Activated gamma-delta T cell treated with anti-CD3 and anti-CD28 coated beads, Interleukin-2, amount 50 U/mL, for 16 hours (primary cell): Measurements from ENCODE around the gene HYCC1.

ENCODE experiments used
- DNase-seq: peaks from one replicate; pipeline ENCODE4 v3.0.0-alpha.2; 2020; ENCODE audit warnings: low read depth

Gene HYCC1

DNA sequence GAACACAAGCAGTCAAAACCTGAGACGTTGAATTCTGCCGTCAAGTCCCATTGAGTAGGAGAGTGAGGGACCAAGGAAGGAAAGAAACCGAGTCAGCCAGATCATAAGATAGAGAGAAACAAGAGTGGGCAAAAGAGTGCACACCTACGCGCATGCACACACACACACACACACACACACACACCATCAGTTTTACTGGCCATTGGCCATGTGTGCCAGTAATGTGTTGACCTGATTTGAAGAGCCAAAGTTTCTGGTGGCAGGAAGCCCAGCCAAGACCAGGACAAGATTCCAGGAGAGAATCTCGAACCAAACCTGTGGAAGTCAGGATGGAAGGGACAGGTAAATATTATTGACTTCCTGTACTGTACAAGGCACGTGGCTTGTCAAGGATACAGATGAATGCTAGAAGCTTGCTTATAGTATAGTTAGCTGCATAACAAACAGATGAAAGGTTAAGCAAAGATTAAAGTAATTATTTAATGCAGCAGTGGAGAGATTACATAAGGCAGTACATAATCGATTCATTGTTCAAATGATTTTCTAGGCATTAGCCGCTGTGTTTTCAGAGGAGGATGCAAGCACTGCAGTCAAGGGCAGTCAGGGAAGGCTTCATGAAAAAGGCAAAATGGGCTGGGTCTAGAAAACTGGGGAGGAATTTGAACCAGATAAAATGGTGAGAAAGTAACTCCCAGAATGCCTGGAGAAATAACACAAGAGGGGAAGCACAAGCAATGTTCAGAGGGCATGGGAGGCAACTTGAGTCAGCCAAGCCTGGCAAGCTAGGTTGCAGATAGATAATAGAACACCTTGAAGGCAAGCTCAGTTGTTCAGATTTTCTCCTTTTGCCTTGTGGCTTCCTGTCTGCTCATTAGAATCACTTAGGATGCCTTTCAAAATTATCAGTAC lies 2.7 kb upstream of the HYCC1 start:
- no peak for DNase-seq

DNA sequence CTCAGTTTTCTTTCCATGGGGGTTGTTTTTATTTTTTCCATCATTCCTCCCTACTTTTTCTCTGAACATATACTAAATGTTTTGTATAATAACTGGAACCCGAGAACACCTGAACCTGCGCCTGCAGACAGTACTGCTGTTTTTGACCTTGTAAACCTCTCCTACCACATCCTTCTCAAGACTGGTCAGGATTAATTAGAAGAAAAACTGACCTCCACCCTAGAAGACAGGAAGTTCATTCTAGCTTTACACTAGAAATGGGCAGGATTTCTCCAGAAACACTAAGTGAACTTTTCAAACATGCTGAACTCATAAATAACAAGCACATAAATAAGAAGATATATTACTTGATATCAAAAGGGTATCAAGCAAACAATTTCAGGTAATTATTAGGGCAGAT lies 751 bp upstream of the HYCC1 start:
- no peak for DNase-seq

DNA sequence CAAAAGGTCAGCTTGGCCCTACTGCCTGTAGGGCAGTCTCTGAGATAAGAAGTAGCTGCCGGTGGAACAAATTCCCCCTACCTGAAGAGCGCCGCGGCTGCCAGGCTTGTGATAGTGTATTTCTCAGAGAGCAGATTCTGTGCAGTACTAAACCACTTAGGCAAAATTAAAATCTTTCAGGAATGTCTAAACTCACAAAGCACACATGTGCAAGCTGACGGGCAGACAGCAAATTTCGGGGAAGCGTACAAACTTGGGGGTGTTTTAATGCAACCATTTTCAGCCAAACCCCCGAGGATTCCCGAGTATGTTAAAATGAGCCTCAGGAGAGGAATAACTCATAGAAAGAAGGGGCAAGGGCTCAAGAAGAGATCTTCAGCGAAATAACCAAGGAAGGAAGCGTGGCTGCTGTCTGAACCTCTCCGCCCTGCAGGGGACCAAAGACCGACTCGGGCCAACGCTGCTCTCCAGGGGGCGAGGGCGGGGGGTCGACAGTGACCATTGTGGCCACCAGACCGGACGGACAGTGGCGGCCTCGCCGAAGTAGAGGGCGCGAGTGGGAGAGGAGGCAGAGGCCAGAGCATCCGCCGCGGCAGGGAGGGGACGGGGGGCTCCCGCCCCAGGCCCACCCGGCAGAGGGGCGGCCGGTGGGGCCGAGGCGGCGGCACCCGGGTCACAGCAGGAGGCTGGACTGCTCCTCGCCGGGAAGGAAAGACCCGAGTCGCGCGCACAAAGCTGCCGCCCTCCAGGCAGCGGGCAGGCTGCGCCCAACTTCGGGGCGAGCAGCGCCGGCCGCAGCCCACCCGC lies 819 bp downstream of the HYCC1 start:
- DNase-seq, result no peak

DNA sequence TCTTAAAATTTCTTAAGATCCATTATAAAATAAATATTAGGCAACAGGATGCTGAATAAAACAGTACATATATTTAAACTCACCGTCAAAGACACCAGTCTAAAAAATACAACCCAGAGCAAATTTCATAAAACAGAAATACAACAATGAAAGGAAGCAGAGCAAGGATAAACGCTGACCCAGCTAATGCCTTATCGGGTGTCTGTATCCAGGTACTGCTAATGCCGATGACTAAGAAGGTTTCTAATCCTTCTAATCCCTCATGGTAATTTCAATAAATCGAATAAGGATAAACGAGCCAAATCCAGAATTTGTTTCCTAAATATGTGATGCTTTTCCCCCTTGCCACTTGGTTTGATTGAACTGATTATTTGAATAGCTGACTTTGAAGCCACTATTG lies 1.7 kb downstream of the HYCC1 start:
- no peak for DNase-seq

DNA sequence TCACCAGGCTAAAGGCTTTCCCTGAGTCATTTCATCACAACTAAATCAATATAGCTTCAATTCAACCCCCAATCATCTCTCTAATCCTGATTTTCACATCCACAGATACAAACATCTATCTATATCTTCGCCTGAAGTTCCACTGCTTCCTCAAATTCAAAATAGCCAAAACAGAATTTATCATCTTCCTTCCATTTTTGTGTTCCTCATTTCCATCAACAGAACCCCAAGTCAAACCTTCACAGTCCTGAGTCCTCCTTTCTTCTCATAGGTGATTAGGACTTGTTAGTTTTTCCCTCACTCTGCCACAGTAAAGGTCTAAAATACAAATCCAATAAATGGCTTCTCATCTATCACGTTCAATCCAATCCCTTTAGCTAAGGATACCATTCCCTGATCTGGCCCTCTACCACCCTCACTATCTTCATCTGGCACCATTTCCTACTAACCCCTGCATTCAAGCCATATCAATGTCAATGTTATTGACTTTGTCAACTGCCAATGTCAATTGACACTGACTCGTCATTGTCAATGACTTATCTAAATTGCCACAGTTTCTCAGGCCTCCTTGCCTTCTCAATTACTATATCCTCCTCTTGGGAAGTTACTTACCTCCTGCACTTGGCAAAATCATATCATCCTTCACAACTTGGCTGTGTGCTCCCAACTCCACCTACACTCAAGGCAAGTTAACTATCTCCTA lies 2.6 kb downstream of the HYCC1 start:
- no peak for DNase-seq

DNA sequence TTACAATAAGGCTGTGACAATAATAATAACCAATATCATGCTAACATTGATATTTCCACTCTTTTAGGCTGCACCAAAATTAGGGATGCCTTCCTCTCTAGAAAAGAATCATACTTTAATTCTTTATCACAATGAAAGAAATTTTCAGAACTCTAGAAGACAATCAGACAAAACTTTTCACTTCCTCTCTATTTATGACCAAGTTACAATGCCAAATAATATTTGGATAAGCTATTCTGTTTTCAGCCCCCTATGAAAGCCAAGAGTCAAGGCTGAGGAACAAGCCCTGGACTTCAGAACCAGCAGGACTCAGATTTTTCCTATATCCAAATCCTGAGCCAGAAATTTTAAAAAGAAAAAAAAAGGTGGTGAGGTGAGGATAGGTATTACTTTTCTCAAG lies 4.6 kb downstream of the HYCC1 start:
- no peak for DNase-seq

DNA sequence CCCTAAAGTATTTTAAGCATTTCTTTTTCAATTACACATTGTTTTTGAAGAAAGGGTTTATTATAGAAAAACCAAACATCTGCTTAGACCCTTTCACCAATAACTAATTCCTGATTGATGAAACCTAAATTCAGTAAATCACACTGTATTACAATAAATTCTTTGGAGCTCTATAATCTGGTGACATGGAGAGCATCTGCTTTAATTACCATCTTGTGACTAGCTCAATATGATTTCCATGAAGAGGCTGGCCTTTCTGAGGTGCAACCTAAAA lies 9.7 kb downstream of the HYCC1 start:
- DNase-seq, result no peak

DNA sequence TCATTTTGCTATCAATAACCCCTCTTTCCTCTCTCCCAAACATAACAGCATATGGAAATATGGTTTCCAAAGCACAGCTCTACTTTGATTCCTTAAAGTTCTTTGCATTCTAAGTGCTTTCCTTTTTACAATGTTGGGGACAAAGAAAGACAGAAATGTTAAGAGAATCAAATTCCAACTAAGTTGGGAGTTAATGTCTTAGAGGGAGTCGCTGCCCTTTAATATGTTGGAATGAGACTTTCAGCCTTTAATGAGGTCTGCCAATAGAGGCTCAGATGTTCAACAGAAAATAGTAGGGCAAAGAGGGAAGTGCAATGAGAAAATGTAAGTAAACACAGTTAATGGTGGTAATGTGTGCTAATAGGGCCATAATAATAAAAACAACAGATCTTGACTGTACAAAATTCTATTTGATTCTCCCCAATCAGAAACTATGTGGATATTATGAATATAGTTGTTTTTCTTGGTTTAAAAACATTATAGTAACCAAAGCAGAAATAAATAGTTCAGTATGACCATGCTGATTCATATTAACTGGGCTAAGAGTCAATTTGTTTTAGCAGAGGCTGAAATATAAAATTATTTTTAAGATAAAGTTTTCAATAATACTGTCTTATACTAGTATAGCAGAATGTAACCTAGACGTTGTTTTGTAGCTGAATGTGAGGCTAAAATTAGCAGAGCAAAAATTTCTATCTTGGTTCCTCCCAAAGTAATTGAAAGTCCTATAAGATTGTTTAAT lies 10.3 kb downstream of the HYCC1 start:
- no peak for DNase-seq

DNA sequence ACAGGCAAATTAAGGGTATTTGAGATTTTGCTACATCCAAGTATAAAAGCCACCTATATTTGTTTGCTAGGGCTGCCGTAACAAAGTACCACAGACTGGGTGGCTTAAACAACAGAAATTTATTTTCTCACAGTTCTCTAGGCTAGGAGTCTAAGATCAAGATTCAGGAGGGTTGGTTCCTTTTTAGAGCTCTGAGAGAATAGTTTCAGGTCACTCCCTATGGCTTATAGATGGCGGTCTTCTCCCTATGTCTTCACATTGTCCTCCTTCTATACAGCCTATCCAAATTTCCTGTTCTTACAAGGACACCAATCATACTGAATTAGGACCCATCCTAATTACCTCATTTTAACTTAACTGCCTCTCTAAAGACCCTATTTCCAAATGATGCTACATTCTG lies 11.2 kb downstream of the HYCC1 start:
- no peak for DNase-seq

DNA sequence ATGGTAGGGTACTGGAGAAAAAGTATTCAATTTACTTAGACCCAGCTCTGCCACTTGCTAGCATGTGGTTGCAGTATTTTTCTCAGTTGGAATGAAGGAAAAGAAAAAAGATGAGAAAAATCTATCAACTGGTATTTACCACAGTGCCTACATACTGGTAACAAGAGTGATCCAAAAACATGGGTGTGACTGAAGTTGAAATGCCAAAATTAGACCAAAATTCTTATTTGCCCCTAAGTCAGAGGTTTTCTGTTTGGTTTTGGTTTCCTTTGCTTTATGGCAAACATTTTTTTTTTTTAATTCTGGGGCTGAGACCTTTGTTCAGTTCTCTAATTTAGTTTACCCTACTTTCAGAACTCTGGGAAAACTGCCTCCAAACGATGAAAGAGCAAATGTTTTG lies 12.3 kb downstream of the HYCC1 start:
- no peak for DNase-seq

DNA sequence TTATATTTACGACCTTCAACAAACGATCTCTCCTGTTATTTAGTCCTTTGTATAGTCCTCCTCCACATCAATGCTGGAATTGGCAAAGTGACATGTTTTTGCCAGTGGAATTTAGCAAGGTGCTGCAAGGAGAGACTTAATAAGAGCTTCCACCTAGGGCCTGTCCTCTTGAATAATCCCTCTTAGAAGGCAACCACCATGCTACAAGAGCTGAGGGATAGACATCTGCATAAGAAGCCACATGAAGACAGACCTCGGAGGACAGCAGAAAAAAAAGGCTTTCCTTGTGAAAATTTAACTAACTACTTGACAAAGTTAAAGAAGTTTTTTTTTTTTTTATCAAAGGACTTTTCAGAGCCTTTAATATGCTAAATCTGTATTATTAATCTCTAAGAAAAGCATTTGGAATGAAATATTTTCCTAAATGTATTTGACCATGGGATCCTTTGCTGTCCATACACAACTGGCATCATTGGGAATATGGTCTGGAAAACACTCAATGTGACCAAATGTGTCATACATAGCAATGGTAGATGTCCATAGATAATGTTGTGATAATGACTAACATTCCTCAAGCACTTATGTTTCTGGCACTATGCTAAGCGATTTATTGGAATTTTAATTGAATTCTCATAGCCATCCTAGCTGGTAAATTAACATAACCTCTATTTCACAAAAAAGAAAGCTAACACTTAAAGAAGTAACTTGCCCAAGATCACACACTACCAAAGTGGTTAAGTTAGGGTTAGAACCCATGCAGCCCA lies 13.2 kb downstream of the HYCC1 start:
- no peak for DNase-seq

DNA sequence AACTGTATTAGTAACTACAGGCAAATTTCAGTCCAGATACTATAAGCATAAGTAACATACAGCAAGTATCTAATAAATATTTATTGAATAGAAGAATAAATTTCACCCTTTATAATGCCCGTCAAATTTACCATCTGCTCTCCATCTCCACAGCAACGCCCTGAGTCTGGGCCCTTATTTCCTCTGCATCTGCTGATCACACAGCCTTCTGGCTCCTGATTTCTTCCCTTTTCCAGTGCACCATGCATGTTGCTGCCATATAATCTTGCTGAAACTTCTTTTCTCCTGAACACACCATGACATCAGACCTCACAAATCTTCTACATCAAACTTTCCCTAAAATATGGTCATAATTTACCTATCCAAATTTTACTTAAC lies 15.4 kb downstream of the HYCC1 start:
- no peak for DNase-seq

DNA sequence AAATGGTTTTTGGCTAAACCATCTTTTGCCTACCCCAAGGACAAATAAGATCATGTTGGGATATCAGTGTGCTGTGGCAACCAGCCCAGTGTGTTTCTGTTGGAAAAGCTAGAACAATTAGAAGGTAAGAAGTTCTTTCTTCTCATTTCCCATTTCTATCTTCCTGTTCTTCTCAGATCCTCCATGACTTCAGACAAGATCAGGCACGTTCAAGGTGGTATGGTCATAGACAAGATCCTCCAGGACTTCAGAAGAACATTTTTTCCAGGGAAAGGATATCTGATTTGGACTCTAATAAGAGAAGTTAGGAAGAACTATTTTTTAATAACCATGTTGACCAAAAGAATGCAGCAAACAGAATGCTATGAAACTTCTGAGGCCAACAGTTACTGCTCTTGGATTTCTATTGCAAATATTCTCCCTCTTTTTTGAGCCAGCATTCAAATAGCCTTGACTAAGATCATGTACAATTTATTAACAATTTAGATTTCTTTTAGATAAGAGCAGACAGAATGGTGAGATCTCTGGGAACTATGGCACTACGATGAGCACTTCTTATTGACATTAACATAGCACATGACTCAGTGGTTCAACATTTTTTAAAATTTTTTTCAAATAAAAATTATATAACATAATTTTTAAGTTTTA lies 15.9 kb downstream of the HYCC1 start:
- no peak for DNase-seq

DNA sequence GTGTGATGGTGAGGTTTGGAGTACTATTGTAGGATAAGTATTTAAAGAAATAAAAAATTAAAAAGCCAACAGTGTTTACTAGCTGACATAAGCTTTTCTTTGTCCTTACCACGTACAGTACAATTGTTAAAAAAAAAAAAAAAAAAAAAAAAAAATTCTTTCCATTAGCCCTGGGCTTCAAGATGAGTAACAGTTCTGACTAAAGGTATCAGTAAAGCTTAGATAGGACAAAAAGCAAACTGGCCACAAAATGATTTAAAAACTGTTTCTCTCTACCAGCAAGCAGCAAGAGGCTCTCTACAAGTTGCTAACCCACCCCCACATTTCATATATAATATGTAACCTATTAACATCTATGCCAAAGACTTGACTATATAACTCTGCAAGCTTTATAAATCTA lies 17.5 kb downstream of the HYCC1 start:
- DNase-seq, result no peak

DNA sequence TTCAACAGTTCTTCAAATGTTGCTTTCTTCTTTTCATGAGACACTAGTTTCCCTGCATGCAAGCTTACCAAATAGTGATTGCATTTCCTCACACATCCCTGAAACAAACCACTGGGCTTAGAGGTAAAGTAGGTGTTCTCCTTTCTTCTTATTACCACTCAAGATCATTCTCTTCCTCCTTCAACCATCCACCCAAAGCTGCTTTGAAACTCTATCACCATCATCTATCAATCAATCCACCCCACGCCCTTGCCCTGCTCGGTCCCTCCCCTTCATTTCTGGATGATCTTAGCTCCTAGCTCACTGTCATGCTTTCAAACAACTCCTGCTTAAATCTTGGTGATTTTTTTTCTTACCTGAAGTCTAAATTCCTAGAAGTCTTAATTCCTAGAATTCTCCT lies 18.9 kb downstream of the HYCC1 start:
- DNase-seq, result no peak

DNA sequence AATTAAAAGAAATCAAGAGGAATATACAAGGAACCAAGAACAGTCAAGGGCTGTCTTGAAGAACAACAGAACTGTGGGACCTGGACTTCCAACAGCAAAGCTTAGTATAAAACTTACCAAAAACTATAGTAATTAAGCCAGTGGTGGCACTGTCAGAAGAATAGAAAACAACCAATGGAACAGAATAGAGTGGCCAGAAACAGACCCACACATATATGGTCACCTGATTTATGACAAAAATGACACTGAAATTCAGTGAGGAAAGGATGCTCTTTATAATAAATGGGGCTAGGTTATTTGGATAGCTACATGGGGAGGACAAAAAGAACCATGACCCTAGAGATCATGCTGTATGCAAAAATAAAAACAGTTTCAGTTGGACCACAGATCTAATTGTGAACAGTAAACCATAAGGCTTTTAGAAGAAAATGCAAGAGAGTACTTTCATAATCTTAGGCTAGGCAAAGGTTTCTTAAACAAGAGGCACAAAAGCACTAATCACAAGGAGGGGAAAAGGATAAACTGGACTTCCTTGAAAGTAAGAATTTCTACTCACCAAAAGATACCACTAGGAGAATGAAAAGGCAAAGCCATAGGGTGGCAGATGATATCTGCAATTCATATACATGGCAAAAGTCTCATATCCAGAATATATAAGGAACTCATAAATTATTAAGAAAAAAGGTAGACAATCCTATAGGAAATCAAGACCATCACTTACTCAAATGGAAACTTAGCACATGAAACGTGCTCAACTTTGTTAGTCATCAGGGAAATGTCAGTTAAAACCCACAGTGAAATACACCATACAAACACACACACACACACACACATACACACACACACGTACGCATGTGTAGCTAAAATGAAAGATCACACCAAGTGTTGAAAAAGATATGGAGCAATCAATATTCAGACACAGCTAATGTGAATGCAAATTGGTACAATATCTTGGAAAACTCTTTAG lies 20.8 kb downstream of the HYCC1 start:
- DNase-seq, result no peak

DNA sequence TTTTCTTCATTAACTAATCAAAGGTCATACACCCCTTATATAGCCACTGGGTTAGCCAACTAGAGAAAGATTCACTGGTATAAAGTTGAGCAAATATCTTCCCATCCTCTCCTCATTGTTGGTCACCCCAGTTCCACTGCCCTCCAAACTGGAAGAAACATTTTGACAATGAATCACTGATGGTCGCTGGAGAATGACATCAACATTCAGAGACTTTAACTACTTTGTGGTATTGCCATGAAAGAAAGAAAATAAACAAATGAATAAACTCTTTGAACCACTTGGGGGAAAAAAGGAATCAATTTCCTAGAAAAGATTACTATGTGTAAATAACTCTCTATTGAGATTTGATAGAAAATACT lies 23.4 kb downstream of the HYCC1 start:
- DNase-seq, result no peak

DNA sequence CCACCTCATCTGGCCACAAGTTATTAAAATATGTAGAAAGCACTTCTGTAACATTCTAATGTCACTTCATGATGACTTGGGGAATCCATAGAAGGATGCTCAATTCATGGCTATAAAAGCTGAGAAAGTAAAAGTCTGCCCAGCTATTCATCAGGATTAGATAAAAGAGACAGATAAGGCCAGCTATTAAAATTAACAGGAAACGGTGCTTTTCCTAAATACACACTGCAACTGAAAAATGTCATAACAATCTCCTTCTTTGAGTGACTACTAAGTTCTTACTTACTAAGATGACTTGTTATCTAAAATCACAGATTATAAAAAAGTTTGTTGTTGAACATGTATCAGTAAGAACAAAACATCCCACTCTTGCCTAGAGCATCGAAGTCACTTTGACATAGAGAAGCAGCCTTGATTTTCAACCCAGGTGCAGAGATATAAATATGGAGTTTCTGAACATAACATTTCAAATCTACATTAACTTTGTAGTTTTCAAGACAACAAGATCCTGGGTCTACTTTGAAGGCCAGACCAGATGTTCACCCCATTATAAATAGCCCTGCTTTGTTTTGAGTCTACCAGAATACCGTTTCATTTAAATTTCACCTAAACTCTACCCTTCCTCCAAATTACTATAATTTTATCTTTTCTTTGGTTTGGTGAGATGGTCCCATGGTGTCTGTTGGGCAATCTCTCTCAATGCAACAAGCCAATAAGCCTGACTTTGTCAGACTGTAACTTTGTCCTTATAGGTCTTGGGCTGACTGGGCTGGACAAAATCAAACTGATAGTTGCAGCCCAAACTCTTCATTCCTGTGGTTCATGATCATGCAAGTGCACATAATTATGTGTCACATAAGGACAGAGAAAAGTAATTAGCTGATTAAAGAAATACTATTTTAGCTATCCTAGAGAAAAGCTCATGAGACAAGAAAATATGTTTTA lies 24.0 kb downstream of the HYCC1 start:
- DNase-seq, result no peak

DNA sequence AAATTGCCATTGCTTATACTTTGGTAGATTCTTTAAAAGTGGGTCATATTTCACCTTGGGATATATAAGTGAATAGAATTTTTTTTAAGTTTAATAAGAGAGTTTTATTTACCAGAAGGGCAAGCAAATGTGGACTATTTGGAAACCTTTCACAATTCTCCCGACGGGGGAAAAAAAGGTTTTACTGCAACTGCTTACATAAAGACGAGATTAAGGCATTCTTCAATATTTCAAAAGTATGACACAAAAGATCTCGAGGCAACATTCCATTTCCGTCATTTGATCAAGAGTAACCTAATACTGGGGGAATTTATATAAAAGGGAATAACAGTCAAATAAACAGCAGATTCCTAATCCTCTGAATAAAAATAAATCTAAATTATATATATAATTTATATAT lies 28.5 kb downstream of the HYCC1 start:
- DNase-seq, result no peak
